HG02938 (cell line): ENCODE measurements around the gene KIF13A.
"Not testable (repeated sequence)": the region's sequence is repeated elsewhere in the genome, so short reads cannot be mapped to it uniquely, and the experiment has no call there.

Experiments used
- ATAC-seq: cut with Tn5 transposase; IDR thresholded peaks from one replicate; pipeline ENCODE4 v1.9.1; 2021; ENCODE audit warnings: mild to moderate bottlenecking, moderate library complexity; ENCODE audit not compliant: unreplicated experiment

The KIF13A gene

GRCh38 chr6:17877196-17877894 lies 110.1 kb downstream of the KIF13A start:
- no peak for ATAC-seq

GRCh38 chr6:17874753-17875152 lies 112.7 kb downstream of the KIF13A start:
- no peak for ATAC-seq

GRCh38 chr6:17872908-17873307 lies 114.5 kb downstream of the KIF13A start:
- ATAC-seq: no peak

- no peak for ATAC-seq
Measured at GRCh38 chr6:17871836-17872235, 115.6 kb downstream of the KIF13A start.

- ATAC-seq: no peak
Measured at GRCh38 chr6:17871189-17871519, 116.3 kb downstream of the KIF13A start.

- ATAC-seq: no peak
Measured at GRCh38 chr6:17870300-17871188, 116.9 kb downstream of the KIF13A start.

GRCh38 chr6:17869753-17870050 lies 117.7 kb downstream of the KIF13A start:
- ATAC-seq: no peak

- no peak for ATAC-seq
Measured at GRCh38 chr6:17869010-17869752, 118.3 kb downstream of the KIF13A start.

- ATAC-seq: no peak
Measured at GRCh38 chr6:17867880-17868279, 119.6 kb downstream of the KIF13A start.

GRCh38 chr6:17866876-17867444 lies 120.5 kb downstream of the KIF13A start:
- no peak for ATAC-seq

- no peak for ATAC-seq
Measured at GRCh38 chr6:17865798-17866725, 121.4 kb downstream of the KIF13A start.

GRCh38 chr6:17865243-17865642 lies 122.2 kb downstream of the KIF13A start:
- no peak for ATAC-seq

- no peak for ATAC-seq
Measured at GRCh38 chr6:17863901-17864754, 123.3 kb downstream of the KIF13A start.

GRCh38 chr6:17861361-17861760 lies 126.1 kb downstream of the KIF13A start:
- ATAC-seq: no peak

- no peak for ATAC-seq
Measured at GRCh38 chr6:17859846-17860245, 127.6 kb downstream of the KIF13A start.

GRCh38 chr6:17858584-17858983 lies 128.9 kb downstream of the KIF13A start:
- no peak for ATAC-seq

GRCh38 chr6:17857188-17857587 lies 130.2 kb downstream of the KIF13A start:
- ATAC-seq: not testable (repeated sequence)

- ATAC-seq: no peak
Measured at GRCh38 chr6:17856306-17856705, 131.1 kb downstream of the KIF13A start.

GRCh38 chr6:17855381-17855780 lies 132.1 kb downstream of the KIF13A start:
- ATAC-seq: no peak
